Tibial nerve (tissue), 4 donors: ENCODE data around the gene GBF1.

Experiments used
- EP300 ChIP-seq, 2 donors: sonication (generic); formaldehyde crosslinking; IDR thresholded peaks; one replicate each; pipeline ENCODE4 v1.6.1; 2017; ENCODE audit warnings: antibody characterized with exemption in 2 of 2, mild to moderate bottlenecking in 1 of 2
- TF ChIP-seq, protein P1 (sequence below), 5 experiments: fragments of 200-600 bp in 3 of 5; fragments of 450-650 bp in 2 of 5; sonication (generic) in 3 of 5; IDR thresholded peaks; one replicate each; pipeline ENCODE4 v1.5.1; 2016 to 2019; ENCODE audit warnings: antibody characterized with exemption in 5 of 5, mild to moderate bottlenecking in 3 of 5, moderate library complexity in 2 of 5

DNA sequence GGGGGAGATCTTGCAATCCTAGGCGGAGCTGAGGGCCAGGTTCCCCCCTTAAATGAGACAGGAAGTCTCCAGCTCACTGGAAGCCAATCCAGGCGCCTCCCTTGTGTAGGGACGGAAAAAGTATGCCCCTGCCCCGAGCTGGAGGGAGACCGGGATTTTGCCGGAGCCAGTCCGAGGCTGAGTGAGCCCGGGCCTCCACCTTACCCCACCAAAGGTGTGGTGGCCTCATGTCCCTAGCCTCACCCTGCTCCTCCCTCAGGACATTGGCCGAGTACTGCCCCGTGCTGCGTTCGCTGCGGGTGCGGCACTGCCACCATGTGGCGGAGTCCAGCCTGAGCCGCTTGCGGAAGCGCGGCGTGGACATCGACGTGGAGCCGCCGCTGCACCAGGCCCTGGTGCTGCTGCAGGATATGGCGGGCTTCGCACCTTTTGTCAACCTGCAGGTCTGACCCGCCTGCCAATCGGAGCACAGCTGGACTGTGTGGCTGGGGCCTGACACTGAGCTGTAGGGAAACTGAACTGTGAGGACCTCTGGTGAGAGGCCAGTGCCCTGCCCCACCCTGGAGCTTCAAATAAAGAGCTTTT, 177.3 kb downstream of the GBF1 start:
- peak in 1 of 2 donors; percentile 41 for TF ChIP-seq EP300 (IDR thresholded peaks at IDR 0.05)
- TF ChIP-seq, protein P1, sequence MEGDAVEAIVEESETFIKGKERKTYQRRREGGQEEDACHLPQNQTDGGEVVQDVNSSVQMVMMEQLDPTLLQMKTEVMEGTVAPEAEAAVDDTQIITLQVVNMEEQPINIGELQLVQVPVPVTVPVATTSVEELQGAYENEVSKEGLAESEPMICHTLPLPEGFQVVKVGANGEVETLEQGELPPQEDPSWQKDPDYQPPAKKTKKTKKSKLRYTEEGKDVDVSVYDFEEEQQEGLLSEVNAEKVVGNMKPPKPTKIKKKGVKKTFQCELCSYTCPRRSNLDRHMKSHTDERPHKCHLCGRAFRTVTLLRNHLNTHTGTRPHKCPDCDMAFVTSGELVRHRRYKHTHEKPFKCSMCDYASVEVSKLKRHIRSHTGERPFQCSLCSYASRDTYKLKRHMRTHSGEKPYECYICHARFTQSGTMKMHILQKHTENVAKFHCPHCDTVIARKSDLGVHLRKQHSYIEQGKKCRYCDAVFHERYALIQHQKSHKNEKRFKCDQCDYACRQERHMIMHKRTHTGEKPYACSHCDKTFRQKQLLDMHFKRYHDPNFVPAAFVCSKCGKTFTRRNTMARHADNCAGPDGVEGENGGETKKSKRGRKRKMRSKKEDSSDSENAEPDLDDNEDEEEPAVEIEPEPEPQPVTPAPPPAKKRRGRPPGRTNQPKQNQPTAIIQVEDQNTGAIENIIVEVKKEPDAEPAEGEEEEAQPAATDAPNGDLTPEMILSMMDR (IDR thresholded peaks at IDR 0.05) = peak; percentile 73 to 83 (median 77)
